Left lung (tissue), 10 donors: ENCODE results near the gene RIC8A. TPM values are rescaled to one million over a fixed set of nuclear protein-coding genes. Genes with fewer than 3 reads are reported as not detected.

Source experiments
- ATAC-seq: fragments of 200-7000 bp; cut with Tn5 transposase; one replicate; pipeline ENCODE4 v1.9.1; 2020; ENCODE audit warnings: moderate library complexity
- DNase-seq, 4 donors: peaks; one replicate each; pipeline ENCODE4 v3.0.0-alpha.2; 2013 to 2020
- H3K27ac ChIP-seq, 2 donors: fragments of 200-600 bp; sonication (generic) in 1 of 2; one replicate each; pipeline versions ENCODE4 v1.5.0 to v1.8.0; 2020 to 2021
- H3K27me3 ChIP-seq, 2 donors: fragments of 200-600 bp; sonication (generic) in 1 of 2; one replicate each; pipeline versions ENCODE4 v1.5.0 to v1.8.0; 2020 to 2021
- H3K36me3 ChIP-seq, 2 donors: fragments of 200-600 bp; sonication (generic) in 1 of 2; one replicate each; pipeline versions ENCODE4 v1.5.0 to v1.8.0; 2020 to 2021
- H3K4me1 ChIP-seq, 2 donors: fragments of 200-600 bp; one replicate each; pipeline ENCODE4 v1.8.0; 2021
- H3K4me3 ChIP-seq, 2 donors: fragments of 200-600 bp; sonication (generic) in 1 of 2; one replicate each; pipeline versions ENCODE4 v1.5.0 to v1.8.0; 2020 to 2021; ENCODE audit warnings: mild to moderate bottlenecking in 1 of 2
- H3K9me3 ChIP-seq, 2 donors: fragments of 200-600 bp; sonication (generic) in 1 of 2; one replicate each; pipeline versions ENCODE4 v1.5.0 to v1.8.0; 2020 to 2021
- intact Hi-C, 2 donors: fragments of 100-400 bp; cut with DNase I; formaldehyde crosslinking; loops; one replicate each; pipeline versions ENCODE4 v1.11.2 to v1.14.2; 2022
- polyA plus RNA-seq, 6 donors: library from polyadenylated mRNA; unstranded; fragments of 120-200 nt; gene quantifications; one replicate each; pipeline ENCODE4 v1.2.1, GENCODE V29; 2013; ENCODE audit not compliant: insufficient read length in 6 of 6
- total RNA-seq, 2 donors: library from RNA; stranded (reverse); fragmentation: NEBNext Ultra II Directional; extraction: Animal tissue kit (Norgen Biotek cat#: 25700); gene quantifications; one replicate each; pipeline ENCODE4 v1.2.1, GENCODE V29; 2021
- TF ChIP-seq, protein P1 (sequence below), 2 donors: fragments of 200-600 bp; sonication (generic) in 1 of 2; IDR thresholded peaks; one replicate each; pipeline versions ENCODE4 v1.5.0 to v1.8.0; 2021; ENCODE audit warnings: antibody characterized with exemption in 2 of 2
- donor health status: DM: no; HTN: yes; CAD: no.
- donor health status: DM: no; HTN: no; CAD: no.

Gene RIC8A
- total and polyA plus RNA-seq, 8 donors = 74.4 to 117 (median 80.4) TPM

DNA sequence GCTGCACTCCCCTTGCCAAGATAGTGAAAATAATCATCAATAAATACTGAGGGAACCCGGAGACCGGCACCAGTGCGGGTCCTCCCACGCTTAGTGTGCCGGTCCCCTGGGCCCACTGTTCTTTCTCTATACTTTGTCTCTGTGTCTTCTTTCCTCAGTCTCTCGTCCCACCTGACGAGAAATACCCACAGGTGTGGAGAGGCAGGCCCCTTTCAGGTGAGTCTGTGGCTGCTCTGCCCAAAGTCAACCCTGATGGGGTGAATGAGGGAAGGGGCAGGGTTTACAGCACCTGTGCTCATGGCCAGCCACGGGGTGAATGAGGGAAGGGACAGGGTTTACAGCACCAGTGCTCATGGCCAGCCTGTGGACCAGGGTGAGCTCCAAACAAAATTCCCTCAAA is 5.0 kb upstream of the RIC8A start:
- TF ChIP-seq, protein P1, sequence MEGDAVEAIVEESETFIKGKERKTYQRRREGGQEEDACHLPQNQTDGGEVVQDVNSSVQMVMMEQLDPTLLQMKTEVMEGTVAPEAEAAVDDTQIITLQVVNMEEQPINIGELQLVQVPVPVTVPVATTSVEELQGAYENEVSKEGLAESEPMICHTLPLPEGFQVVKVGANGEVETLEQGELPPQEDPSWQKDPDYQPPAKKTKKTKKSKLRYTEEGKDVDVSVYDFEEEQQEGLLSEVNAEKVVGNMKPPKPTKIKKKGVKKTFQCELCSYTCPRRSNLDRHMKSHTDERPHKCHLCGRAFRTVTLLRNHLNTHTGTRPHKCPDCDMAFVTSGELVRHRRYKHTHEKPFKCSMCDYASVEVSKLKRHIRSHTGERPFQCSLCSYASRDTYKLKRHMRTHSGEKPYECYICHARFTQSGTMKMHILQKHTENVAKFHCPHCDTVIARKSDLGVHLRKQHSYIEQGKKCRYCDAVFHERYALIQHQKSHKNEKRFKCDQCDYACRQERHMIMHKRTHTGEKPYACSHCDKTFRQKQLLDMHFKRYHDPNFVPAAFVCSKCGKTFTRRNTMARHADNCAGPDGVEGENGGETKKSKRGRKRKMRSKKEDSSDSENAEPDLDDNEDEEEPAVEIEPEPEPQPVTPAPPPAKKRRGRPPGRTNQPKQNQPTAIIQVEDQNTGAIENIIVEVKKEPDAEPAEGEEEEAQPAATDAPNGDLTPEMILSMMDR (IDR thresholded peaks at IDR 0.05) = no peak
- H3K4me3 ChIP-seq = no peak overlapping the region
- intact Hi-C loops = no loop called here
- peak overlapping the region in 1 of 2 donors; percentile 58 for H3K27ac ChIP-seq
- H3K36me3 ChIP-seq = peaks cover 0 to 43% of the 10 kb centered on the region in 2 donors
- DNase-seq (no peak), ATAC-seq (no peak)
- H3K27me3 ChIP-seq = no peaks in the 10 kb centered on the region
- H3K9me3 ChIP-seq = no peaks in the 10 kb centered on the region
- peaks cover 9 to 56% of the 10 kb centered on the region in 2 donors for H3K4me1 ChIP-seq

DNA sequence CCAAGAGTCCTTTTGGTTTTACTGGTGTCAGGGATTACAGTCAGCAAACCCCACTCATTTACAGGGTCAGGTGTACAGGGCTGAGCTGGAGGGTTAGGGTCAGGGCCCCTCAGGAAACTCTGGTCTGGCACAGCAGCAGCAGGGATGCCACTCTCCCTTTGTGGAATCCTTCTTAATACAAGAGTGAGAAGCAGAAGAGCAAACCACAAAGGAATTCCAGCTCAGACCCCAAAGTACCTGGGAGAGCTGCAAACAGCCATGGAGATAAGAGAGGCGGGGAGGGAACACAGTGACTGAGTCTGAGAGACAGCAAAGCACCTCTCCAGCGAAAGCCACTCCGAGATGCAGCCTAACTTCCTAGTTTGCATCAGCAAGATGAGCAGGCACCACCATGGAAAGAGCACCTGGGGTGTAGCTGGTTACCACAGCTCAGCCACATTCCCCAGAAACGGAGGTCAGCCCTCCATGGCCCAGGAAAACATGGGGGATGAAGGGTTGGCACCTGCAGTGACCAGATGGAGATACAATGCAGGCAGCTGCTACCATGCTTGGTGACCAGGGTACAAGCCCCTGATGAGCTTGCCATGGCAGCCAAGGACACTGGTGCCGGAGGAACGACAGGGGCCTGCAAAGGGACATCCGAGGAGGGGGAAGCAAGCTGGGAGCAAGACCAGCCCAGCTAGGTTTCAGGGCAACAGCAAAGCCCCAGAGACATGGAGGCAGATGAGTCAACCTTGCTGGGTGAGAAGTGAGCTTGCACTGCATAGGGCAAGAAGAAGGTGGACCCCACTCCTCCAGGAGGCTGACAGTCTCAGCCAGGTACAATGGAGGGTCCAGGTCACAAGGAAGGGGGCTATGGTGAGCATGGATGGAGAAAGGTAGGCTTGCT is 4.2 kb upstream of the RIC8A start:
- Histone ChIP-seq H3K36me3 (peaks cover 0 to 43% of the 10 kb centered on the region in 2 donors), H3K27ac (no peak overlapping the region), H3K4me3 (no peak overlapping the region), H3K4me1 (peaks cover 9 to 56% of the 10 kb centered on the region in 2 donors), H3K27me3 (no peaks in the 10 kb centered on the region), H3K9me3 (no peaks in the 10 kb centered on the region)
- TF ChIP-seq, protein P1 (IDR thresholded peaks at IDR 0.05) = no peak
- intact Hi-C loops = no loop called here
- no peak for ATAC-seq
- no peak for DNase-seq

DNA sequence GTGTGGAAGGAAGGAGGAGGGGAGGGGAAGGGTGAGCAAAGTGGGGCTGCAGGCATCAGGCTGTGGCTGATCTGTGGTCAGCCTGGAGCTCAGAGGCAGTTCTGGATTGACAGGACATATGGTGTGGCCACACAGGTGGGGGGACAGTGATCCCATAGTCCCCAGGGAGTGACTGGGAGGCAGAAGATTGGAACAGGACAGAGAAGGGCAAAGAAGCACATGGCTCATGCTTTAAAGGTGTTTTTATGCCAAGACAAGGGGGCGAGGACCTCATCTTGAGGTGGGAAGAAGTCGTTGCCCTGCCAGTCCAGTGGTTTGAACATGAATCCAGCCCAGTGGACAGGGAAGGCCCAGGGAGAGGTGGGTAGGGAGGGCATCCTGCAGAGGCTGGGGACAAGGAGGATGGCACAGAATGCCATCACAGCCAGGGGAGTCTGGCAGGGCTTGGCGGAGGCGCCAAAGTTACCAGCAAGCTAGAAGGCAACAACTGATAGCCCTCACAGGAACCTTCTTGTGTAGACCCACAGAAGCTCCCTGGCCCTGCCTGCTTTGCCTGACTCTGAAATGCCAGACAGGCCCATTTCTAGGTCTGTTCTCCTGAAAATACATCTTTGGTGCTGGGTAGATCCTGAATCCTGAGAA is 3.4 kb upstream of the RIC8A start:
- Histone ChIP-seq H3K36me3 (peaks cover 0 to 43% of the 10 kb centered on the region in 2 donors), H3K27me3 (no peaks in the 10 kb centered on the region), H3K27ac (no peak overlapping the region), H3K4me1 (peaks cover 10 to 57% of the 10 kb centered on the region in 2 donors), H3K9me3 (no peaks in the 10 kb centered on the region), H3K4me3 (no peak overlapping the region)
- intact Hi-C loops = no loop called here
- ATAC-seq (no peak), DNase-seq (no peak)
- TF ChIP-seq, protein P1 (IDR thresholded peaks at IDR 0.05) = no peak

DNA sequence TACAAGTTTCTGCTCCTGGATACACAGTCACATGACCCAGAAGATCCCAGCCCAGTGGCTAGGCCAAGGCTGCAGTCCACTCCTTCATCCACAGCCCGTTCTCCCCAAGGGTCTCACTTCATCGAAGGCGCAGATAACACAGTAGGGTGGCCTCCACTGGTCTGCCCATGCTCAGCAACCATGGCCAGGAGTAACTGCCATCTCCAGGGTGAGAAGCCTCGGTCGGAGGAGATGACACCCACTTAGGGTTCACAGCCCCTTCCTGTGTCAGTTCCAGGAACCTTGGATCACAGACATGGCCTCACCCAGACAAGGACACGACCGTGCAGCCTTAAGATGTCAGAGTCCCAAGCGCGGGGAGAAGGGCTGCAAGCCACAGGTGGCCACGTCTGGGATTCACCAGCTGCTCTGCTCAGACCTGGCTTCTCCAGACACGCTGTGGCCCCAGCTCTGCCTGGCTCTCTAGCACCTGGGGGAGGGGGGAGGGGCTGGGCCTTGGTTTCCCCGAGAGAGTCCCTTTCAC is 2.9 kb upstream of the RIC8A start:
- intact Hi-C loops = no loop called here
- TF ChIP-seq, protein P1 (IDR thresholded peaks at IDR 0.05) = no peak
- Histone ChIP-seq H3K36me3 (peaks cover 0 to 46% of the 10 kb centered on the region in 2 donors), H3K9me3 (no peaks in the 10 kb centered on the region), H3K27ac (no peak overlapping the region), H3K4me3 (no peak overlapping the region), H3K27me3 (no peaks in the 10 kb centered on the region), H3K4me1 (peaks cover 16 to 63% of the 10 kb centered on the region in 2 donors)
- ATAC-seq (no peak), DNase-seq (no peak)
